ENCODE measurements around the gene FHIT. TPM values are rescaled to one million over a fixed set of nuclear protein-coding genes. Genes with fewer than 3 reads are reported as not detected.

FHIT gene
- polyA plus RNA-seq, 1 of the 3 experiments (the other 2 are of a cell fraction), result 0.41 TPM

- no peaks in the 10 kb centered on the region for H3K4me1 ChIP-seq (ENCODE audit: control insufficient read depth in 1 of 2, insufficient read depth in 2 of 2, low read depth in 1 of 2, low read length in 1 of 2)
- H3K79me2 ChIP-seq (ENCODE audit: insufficient read depth), result no peaks in the 10 kb centered on the region
- H3K9me3 ChIP-seq, result no peaks in the 10 kb centered on the region
- H3F3A ChIP-seq (replicated peaks; ENCODE audit: insufficient read depth), result no peaks in the 10 kb centered on the region
- no peak overlapping the region for H3K9ac ChIP-seq
- no peak overlapping the region for H3K27ac ChIP-seq (ENCODE audit: low read depth in 2 of 2, low read length in 1 of 2)
- DNase-seq, result no peak
- no peaks in the 10 kb centered on the region for H3K27me3 ChIP-seq (ENCODE audit: insufficient read depth)
- no peak overlapping the region for H3K4me3 ChIP-seq (ENCODE audit: low read depth in 2 of 2, low read length in 1 of 2)
- no peak overlapping the region for H2AFZ ChIP-seq (ENCODE audit: low read depth)
- H4K20me1 ChIP-seq (ENCODE audit: insufficient read depth), result no peaks in the 10 kb centered on the region
- 89% methylated on average over 3 of the region's 3 CpGs for WGBS (ENCODE audit: low lambda C conversion rate)
- H3K4me2 ChIP-seq, result no peak overlapping the region
- TF ChIP-seq USF2 (IDR thresholded peaks at IDR 0.05; ENCODE audit: borderline replicate concordance, low read depth, low read length), result no peak
- no peak for TF ChIP-seq ELF1 (IDR thresholded peaks at IDR 0.05)
- TF ChIP-seq PBX3 (IDR thresholded peaks at IDR 0.05), result no peak
- TF ChIP-seq JUND (IDR thresholded peaks at IDR 0.05), result no peak
- TF ChIP-seq ZBTB33 (IDR thresholded peaks at IDR 0.05; ENCODE audit: borderline replicate concordance, low read depth), result no peak
- TF ChIP-seq NRF1 (IDR thresholded peaks at IDR 0.05; ENCODE audit: low read depth, low read length), result no peak
- no peak for TF ChIP-seq CTCF (IDR thresholded peaks at IDR 0.05)
- TF ChIP-seq SMC3 (IDR thresholded peaks at IDR 0.05; ENCODE audit: low read depth, low read length), result no peak
- TF ChIP-seq TEAD4 (IDR thresholded peaks at IDR 0.05; ENCODE audit: borderline replicate concordance, insufficient read depth), result no peak
- no peak for TF ChIP-seq GATA2 (CRISPR knock-in tag; IDR thresholded peaks at IDR 0.05)
- TF ChIP-seq SIN3A (IDR thresholded peaks at IDR 0.05; ENCODE audit: borderline replicate concordance, low read depth, low read length), result no peak
- no peak for TF ChIP-seq USF1 (IDR thresholded peaks at IDR 0.05; ENCODE audit: borderline replicate concordance, low read depth)
- no peak for TF ChIP-seq FOXJ3 (CRISPR knock-in tag; IDR thresholded peaks at IDR 0.05)
- TF ChIP-seq IRF3 (IDR thresholded peaks at IDR 0.05; ENCODE audit: low read depth, low read length), result no peak
- TF ChIP-seq MEF2A (IDR thresholded peaks at IDR 0.05; ENCODE audit: borderline replicate concordance, low read depth), result no peak
- H3K9me2 ChIP-seq, result no peaks in the 10 kb centered on the region
- no peaks in the 10 kb centered on the region for H3K36me3 ChIP-seq (replicated peaks in 1 of 2; ENCODE audit: control insufficient read depth in 1 of 2, insufficient read depth in 2 of 2, low read length in 1 of 2)
- POLR2A ChIA-PET, result no interaction called here
- CTCF ChIA-PET, result no interaction called here
Observed at GRCh38 chr3:60772584-60772983, 478.7 kb downstream of the FHIT start.
